Tibial artery (tissue), 4 donors: ENCODE results near the gene SH2D2A.

Source experiments
- DNase-seq, 2 donors: peaks; one replicate each; pipeline ENCODE4 v3.0.0-alpha.2; 2019
- H3K27ac ChIP-seq, 2 donors: fragments of 200-600 bp; sonication (generic) in 1 of 2; 1 replicate in 1 of 2; 2 replicates in 1 of 2; pipeline ENCODE4 v1.5.1; 2018 to 2019; ENCODE audit warnings: mild to moderate bottlenecking in 1 of 2
- H3K27me3 ChIP-seq, 2 donors: fragments of 200-600 bp; sonication (generic) in 1 of 2; one replicate each; pipeline versions ENCODE4 v1.5.1 to v1.6.0; 2016 to 2019
- H3K36me3 ChIP-seq, 3 donors: fragments of 200-600 bp; sonication (generic) in 2 of 3; one replicate each; pipeline ENCODE4 v1.5.1; 2016 to 2019; ENCODE audit warnings: mild to moderate bottlenecking in 2 of 3
- H3K4me1 ChIP-seq, 4 donors: fragments of 200-600 bp; sonication (generic) in 2 of 4; 1 replicate in 3 of 4; 2 replicates in 1 of 4; pipeline ENCODE4 v1.5.1; 2016 to 2019
- H3K4me3 ChIP-seq, 2 donors: fragments of 200-600 bp; sonication (generic) in 1 of 2; 1 replicate in 1 of 2; 2 replicates in 1 of 2; pipeline ENCODE4 v1.5.1; 2018 to 2019; ENCODE audit warnings: mild to moderate bottlenecking in 2 of 2
- H3K9me3 ChIP-seq, 3 donors: fragments of 200-600 bp; sonication (generic) in 1 of 3; one replicate each; pipeline ENCODE4 v1.5.1; 2016 to 2019
- intact Hi-C: fragments of 100-400 bp; cut with DNase I; formaldehyde crosslinking; loops from one replicate; pipeline ENCODE4 v1.15.0; 2023; ENCODE audit warnings: low total_unique reads
- TF ChIP-seq, protein P1 (sequence below), 2 experiments: fragments of 200-600 bp in 1 of 2; fragments of 450-650 bp in 1 of 2; IDR thresholded peaks; one replicate each; pipeline ENCODE4 v1.5.1; 2017 to 2019; ENCODE audit warnings: antibody characterized with exemption in 2 of 2, mild to moderate bottlenecking in 1 of 2, moderate library complexity in 1 of 2

The SH2D2A gene

DNA sequence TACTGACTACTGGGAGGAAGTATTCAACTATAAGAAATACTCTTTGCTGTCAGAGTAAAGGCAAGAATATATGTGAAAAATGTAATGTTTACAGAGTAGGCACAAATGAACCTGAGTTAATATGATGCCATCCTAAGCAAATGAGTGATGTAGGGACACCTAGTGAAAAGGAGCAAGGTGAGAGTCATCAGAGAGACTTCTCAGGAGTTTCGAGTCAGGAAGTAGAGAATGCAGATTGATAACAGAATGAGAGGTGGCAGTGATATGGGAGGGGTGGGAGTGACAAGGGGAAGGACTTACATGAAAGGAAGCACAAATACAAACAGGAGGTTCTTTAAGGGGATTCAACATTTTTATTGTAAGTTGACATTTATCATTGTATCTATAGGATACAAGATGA, 39.1 kb downstream of the SH2D2A start:
- Histone ChIP-seq H3K27ac (no peak overlapping the region), H3K27me3 (no peaks in the 10 kb centered on the region), H3K4me3 (no peak overlapping the region), H3K9me3 (no peaks in the 10 kb centered on the region), H3K36me3 (peaks cover 0 to 14% (median 3%) of the 10 kb centered on the region in 3 donors), H3K4me1 (peaks cover 0 to 34% (median 17%) of the 10 kb centered on the region in 4 donors)
- intact Hi-C loops: no loop called here
- DNase-seq: no peak
- TF ChIP-seq, protein P1, sequence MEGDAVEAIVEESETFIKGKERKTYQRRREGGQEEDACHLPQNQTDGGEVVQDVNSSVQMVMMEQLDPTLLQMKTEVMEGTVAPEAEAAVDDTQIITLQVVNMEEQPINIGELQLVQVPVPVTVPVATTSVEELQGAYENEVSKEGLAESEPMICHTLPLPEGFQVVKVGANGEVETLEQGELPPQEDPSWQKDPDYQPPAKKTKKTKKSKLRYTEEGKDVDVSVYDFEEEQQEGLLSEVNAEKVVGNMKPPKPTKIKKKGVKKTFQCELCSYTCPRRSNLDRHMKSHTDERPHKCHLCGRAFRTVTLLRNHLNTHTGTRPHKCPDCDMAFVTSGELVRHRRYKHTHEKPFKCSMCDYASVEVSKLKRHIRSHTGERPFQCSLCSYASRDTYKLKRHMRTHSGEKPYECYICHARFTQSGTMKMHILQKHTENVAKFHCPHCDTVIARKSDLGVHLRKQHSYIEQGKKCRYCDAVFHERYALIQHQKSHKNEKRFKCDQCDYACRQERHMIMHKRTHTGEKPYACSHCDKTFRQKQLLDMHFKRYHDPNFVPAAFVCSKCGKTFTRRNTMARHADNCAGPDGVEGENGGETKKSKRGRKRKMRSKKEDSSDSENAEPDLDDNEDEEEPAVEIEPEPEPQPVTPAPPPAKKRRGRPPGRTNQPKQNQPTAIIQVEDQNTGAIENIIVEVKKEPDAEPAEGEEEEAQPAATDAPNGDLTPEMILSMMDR (IDR thresholded peaks at IDR 0.05): no peak

DNA sequence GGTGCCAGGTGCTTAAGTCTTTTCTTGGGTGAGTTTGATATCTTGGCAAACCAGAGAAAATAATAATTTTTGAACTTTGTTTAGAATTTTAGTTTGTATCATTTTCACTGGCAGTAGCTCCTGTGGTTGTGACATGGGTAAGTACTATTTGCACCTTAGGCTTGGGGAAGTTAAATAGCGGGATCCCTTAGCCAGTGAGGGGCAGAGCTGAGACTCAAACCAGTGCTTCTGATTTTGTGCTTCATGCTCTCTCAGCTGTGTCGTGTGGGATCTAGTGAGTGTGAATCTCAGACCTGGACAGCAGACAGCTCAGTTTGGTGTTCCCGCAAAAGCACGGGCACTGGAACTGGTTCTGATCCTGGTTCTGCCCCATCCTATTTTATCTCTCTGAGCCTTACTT, 39.7 kb downstream of the SH2D2A start:
- intact Hi-C loops: no loop called here
- Histone ChIP-seq H3K27ac (no peak overlapping the region), H3K4me3 (no peak overlapping the region), H3K36me3 (peaks cover 0 to 13% (median 0%) of the 10 kb centered on the region in 3 donors), H3K9me3 (no peaks in the 10 kb centered on the region), H3K27me3 (no peaks in the 10 kb centered on the region), H3K4me1 (peaks cover 0 to 39% (median 19%) of the 10 kb centered on the region in 4 donors)
- TF ChIP-seq, protein P1 (IDR thresholded peaks at IDR 0.05): no peak
- no peak for DNase-seq

DNA sequence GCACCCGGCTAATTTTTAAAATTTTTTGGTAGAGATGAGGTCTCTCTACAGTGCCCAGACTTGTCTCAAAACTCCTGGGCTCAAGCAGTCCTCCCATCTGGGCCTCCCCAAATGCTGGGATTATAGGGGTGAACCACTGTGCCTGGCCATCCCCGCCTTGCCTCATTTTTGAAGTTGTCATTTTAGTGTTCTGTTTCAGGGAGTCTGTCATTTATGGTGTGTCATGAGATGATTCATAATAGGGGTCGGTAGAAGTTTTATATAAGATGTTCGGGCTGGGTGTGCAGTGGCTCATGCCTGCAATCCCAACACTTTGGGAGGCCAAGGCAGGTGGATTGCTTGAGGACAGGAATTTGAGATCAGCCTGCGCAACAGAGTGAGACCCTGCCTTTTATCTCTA, 40.8 kb downstream of the SH2D2A start:
- DNase-seq: no peak
- no peak overlapping the region for H3K4me3 ChIP-seq
- H3K9me3 ChIP-seq: no peaks in the 10 kb centered on the region
- TF ChIP-seq, protein P1 (IDR thresholded peaks at IDR 0.05): no peak
- H3K36me3 ChIP-seq: peaks cover 0 to 16% (median 8%) of the 10 kb centered on the region in 3 donors
- H3K27me3 ChIP-seq: no peaks in the 10 kb centered on the region
- intact Hi-C loops: no loop called here
- H3K27ac ChIP-seq: no peak overlapping the region
- H3K4me1 ChIP-seq: peaks cover 0 to 44% (median 24%) of the 10 kb centered on the region in 4 donors

DNA sequence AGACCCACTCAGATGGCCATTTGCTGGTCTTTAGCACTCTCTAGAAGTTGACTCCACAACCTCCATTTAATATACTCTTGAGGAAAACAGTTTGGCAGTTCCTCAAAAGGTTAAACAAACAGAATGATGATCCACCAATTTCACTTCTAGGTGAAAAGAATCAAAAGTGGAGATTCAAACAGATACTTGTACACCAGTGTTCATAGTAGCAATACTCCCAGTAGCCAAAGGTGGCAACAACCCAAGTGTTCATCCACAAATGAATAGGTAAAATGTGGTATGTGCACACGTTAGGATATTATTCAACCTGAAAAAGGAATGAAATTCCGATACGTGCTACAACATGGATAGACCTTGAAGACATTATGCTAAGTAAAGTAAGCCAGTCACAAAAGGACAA, 43.0 kb downstream of the SH2D2A start:
- Histone ChIP-seq H3K4me3 (no peak overlapping the region), H3K27ac (no peak overlapping the region), H3K36me3 (peaks cover 0 to 22% (median 8%) of the 10 kb centered on the region in 3 donors), H3K27me3 (no peaks in the 10 kb centered on the region), H3K9me3 (no peaks in the 10 kb centered on the region), H3K4me1 (peaks cover 0 to 66% (median 43%) of the 10 kb centered on the region in 4 donors)
- no peak for DNase-seq
- intact Hi-C loops: no loop called here
- TF ChIP-seq, protein P1 (IDR thresholded peaks at IDR 0.05): no peak

DNA sequence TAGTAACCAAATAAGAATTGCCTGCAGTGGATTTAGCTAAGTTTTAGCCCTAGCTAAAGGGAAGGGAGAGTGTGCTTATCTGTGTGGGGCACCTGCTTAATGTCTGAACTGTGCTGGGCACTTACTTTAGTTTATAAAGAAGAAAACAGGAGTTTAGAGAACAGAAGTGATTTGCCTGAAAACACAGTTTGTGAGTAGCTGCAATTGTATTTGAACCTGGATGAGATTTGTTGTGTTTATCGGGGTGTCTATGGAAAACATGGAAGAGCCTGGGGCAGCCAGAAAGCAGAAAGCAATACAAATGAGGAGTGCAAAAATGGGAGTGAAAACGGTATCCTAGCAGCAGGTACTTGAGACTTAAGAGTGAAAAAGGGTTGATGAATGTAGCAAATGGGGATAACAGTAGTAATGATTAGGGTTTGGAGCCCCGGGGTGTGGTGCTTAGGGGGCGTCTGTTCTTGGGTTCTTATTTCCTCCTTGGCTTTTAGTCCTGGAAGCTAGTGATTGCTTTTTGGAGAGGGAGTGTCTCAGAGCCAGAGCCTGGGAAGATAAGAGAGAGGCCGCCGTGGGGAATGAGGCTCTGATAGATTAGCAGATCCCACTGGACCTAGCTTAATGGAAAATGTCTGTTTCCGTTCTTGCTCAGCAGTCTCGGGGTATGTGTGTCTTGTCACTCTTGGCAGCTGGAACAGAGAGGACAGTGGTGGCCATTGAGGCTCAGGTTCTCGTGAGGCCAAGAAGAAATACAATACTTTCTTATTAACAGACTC, 43.7 kb downstream of the SH2D2A start:
- Histone ChIP-seq H3K27ac (no peak overlapping the region), H3K4me3 (no peak overlapping the region), H3K4me1 (peaks cover 0 to 71% (median 47%) of the 10 kb centered on the region in 4 donors), H3K27me3 (no peaks in the 10 kb centered on the region), H3K36me3 (peaks cover 0 to 22% (median 8%) of the 10 kb centered on the region in 3 donors), H3K9me3 (no peaks in the 10 kb centered on the region)
- intact Hi-C loops: no loop called here
- TF ChIP-seq, protein P1 (IDR thresholded peaks at IDR 0.05): no peak
- DNase-seq: peak in 1 of 2 donors; percentile 46
